ENCODE data around the gene CDH1. TPM values are rescaled to one million over a fixed set of nuclear protein-coding genes. Genes with fewer than 3 reads are reported as not detected.

CDH1 gene
- polyA plus RNA-seq, 1 experiment, result 0.06 TPM

GRCh38 chr16:68736561-68736960 lies 531 bp upstream of the CDH1 start:
- CTCF ChIA-PET, result no interaction called here
- Histone ChIP-seq H3K27me3 (ENCODE audit: control insufficient read depth, insufficient read depth, low read length) (peaks cover 35% of the 10 kb centered on the region), H3K27ac (ENCODE audit: low read depth, low read length) (no peak overlapping the region), H3K9me3 (ENCODE audit: control insufficient read depth, insufficient read depth, low read length) (peaks cover 4% of the 10 kb centered on the region), H3K4me3 (ENCODE audit: low read depth, low read length) (no peak overlapping the region)
- POLR2A ChIA-PET, result no interaction called here
- TF ChIP-seq CTCF (IDR thresholded peaks at IDR 0.05; ENCODE audit: low read depth, low read length), result no peak
- no peak for DNase-seq (ENCODE audit: low read depth, low spot score)

GRCh38 chr16:68737730-68738629 lies 888 bp downstream of the CDH1 start:
- ChIA-PET CTCF (no interaction called here), POLR2A (no interaction called here)
- H3K27me3 ChIP-seq (ENCODE audit: control insufficient read depth, insufficient read depth, low read length), result peaks cover 35% of the 10 kb centered on the region
- H3K27ac ChIP-seq (ENCODE audit: low read depth, low read length), result no peak overlapping the region
- no peak overlapping the region for H3K4me3 ChIP-seq (ENCODE audit: low read depth, low read length)
- TF ChIP-seq CTCF (IDR thresholded peaks at IDR 0.05; ENCODE audit: low read depth, low read length), result no peak
- no peak for DNase-seq (ENCODE audit: low read depth, low spot score)
- H3K9me3 ChIP-seq (ENCODE audit: control insufficient read depth, insufficient read depth, low read length), result peaks cover 4% of the 10 kb centered on the region

- Histone ChIP-seq H3K27ac (ENCODE audit: low read depth, low read length) (no peak overlapping the region), H3K9me3 (ENCODE audit: control insufficient read depth, insufficient read depth, low read length) (peaks cover 4% of the 10 kb centered on the region), H3K27me3 (ENCODE audit: control insufficient read depth, insufficient read depth, low read length) (peaks cover 28% of the 10 kb centered on the region), H3K4me3 (ENCODE audit: low read depth, low read length) (no peak overlapping the region)
- DNase-seq (ENCODE audit: low read depth, low spot score), result no peak
- CTCF ChIA-PET, result interaction anchor here (1.0 kb wide), 1 partner anchor 212 kb away, joined by 4 read pairs; no protein-coding TSS in a partner anchor
- POLR2A ChIA-PET, result interaction anchor here (0.7 kb wide), 1 partner anchor 56 kb away, joined by 12 read pairs; no protein-coding TSS in a partner anchor
- no peak for TF ChIP-seq CTCF (IDR thresholded peaks at IDR 0.05; ENCODE audit: low read depth, low read length)
Measured at GRCh38 chr16:68739964-68740627, 3.0 kb downstream of the CDH1 start.

GRCh38 chr16:68740628-68741346 lies 3.7 kb downstream of the CDH1 start:
- Histone ChIP-seq H3K27me3 (ENCODE audit: control insufficient read depth, insufficient read depth, low read length) (peaks cover 28% of the 10 kb centered on the region), H3K9me3 (ENCODE audit: control insufficient read depth, insufficient read depth, low read length) (peaks cover 4% of the 10 kb centered on the region), H3K27ac (ENCODE audit: low read depth, low read length) (no peak overlapping the region), H3K4me3 (ENCODE audit: low read depth, low read length) (no peak overlapping the region)
- no peak for TF ChIP-seq CTCF (IDR thresholded peaks at IDR 0.05; ENCODE audit: low read depth, low read length)
- ChIA-PET POLR2A (no interaction called here), CTCF (interaction anchor here (1.0 kb wide), 1 partner anchor 213 kb away, joined by 4 read pairs; no protein-coding TSS in a partner anchor)
- DNase-seq (ENCODE audit: low read depth, low spot score), result no peak
